Brain pericyte (primary cell): Measurements from ENCODE around the gene DAPK1.
"Not testable (repeated sequence)": the region's sequence is repeated elsewhere in the genome, so short reads cannot be mapped to it uniquely, and the experiment has no call there.

Experiments used
- DNase-seq: peaks from one replicate; pipeline ENCODE4 v3.0.0-alpha.2; 2012; ENCODE audit warnings: low read depth, low spot score

Gene DAPK1

DNA sequence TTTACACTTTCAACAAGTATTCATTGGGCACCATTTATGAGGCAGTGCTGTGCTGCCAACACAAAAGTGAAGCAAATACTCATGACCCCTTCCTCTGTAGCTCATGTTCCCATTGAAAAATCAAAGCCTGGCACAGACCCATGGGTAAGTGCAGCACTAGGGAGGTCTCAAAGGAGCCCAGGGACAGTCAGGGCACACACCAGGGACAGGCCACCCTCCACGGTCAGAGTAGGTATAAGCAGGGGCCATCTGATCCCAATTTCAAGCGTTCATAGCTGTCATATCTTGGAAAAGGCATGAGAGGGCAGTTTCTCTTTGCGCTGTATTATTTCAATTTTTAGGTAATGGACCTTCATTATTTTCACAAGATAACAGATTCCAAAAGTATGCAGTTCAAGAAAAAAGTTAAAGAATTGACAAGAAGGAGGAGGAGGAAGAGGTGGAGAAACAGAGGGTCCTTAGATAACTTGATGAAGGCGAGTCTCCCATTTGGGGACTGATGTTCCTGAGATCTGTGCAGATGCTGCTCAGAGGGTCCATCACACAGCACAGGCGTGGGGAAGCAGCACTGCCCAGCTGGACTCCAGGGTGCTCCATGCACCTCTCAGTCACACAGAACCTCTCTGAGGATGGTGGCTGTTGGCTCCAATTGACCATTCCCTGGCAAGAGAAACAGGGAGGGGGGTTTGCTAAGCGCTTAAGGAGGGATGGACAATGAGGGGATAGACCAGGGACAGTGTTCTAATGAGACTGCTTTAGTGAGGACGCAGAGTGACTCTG lies 235.8 kb downstream of the DAPK1 start:
- DNase-seq: no peak

DNA sequence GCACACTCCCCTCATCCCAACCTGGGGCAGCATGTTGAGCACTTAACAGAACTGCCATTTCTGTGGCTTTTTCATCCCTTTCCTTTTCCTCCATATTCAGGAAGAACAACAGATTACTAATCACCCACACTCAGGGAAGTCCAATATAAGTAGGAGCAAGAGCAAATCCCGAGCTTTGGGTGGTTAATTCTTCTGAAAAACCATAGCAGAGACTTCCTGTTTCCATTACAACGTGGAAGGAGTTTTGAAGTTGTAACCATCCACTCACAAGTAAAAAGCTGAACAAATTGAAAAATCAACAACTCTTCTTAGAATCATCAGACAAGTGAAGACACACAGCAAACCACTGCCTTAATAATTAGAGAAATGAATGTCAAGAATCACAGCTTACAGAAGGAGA lies 236.4 kb downstream of the DAPK1 start:
- DNase-seq: no peak

DNA sequence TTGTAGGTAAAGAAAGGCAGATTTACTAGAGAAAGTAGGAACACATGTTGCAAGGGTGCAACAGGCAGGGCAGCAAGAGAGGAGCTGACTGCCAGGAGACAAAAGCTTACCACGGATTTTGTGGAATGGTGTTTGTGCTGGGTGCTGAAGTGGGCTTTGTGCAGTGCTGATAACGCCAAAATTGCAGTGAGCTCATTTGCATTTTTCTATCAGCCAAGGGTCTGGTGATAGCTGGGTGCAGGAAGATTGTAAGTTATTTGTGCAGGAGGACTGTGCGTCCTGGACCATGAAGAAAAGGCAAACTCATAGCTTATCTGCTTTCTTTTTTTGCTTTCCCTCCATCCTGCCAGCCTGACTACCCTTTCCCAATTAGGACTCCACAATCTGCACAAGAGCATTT lies 241.9 kb downstream of the DAPK1 start:
- DNase-seq: no peak

DNA sequence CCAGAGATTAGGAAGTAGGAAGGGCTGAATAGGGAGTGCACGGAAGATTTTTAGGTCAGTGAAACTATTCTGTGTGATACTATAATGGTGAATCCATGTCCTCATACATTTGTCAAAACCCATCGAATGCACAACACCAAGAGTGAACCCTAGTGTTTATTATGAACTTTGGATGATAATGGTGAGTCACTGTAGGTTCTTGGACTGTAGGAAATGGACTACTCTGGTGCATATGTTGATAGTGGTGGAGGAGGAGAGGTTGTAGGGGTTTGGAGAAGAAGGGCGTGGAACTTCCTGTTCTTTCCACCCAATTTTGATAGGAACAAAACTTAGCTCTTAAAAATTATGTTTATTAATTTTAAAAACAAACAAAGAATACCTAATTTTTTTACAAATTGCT lies 242.5 kb downstream of the DAPK1 start:
- no peak for DNase-seq

DNA sequence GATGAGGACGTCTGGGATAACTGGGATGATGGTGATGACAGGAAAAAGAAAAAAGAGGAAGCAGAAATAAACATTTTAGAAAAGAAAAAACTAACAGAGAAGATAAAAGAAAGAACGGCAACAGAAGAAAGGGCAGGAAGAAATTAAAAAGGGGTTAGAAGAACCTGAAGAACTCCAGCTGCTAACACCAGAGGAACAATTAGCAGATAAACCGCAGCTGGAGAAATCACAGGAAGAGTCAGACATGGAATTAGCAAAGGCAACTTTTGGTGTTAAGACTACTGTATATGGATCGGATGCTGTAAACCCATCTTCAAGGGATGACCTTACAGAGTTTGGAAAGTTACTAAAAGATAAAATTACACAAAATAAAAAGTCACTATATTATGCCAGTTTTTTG lies 243.7 kb downstream of the DAPK1 start:
- DNase-seq: no peak

DNA sequence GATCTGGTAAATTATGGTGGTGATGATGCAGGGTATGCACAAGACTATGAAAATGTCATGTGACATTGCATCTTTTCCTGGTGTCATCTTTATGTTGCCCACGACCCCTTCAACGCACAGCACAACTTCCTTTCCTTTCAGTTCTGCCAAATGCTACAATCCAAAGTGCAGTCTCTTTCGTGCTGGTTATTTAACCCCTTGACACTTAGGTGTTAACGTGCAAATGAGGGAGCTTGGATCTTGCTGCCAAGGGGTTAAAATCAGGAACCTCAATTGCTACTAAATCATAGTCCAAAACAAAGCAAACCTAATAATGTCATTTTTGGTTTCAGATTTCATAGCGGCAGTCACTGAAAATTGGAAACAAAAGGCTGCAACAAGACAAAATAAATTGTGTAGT lies 244.2 kb downstream of the DAPK1 start:
- no peak for DNase-seq

DNA sequence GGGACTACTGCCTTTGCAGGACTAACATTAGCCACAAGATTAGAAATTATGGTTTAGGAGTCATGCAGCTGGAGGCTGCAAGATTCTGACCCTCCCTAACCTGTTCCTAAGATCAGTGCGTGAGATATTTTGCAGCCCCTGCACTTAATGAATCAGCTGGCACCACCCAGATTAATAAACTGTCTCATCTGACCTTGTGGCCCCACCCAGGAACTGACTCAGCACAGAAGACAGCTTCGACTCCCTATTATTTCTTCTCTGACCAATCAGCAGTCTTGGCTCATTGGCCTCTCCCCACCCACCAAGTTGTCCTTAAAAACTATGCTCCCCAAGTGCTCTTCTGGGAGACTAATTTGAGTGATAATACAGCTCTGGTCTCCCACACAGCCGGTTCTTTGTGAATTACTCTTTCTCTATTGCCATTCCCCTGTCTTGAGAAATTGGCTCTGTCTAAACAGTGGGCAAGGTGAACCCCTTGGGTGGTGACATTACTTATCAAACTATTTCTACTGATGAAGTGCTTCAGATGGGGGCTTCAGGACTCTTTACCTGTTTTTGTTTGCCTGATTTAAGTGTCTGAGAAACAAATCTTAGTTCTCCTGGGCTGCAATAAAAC lies 245.3 kb downstream of the DAPK1 start:
- no peak for DNase-seq

DNA sequence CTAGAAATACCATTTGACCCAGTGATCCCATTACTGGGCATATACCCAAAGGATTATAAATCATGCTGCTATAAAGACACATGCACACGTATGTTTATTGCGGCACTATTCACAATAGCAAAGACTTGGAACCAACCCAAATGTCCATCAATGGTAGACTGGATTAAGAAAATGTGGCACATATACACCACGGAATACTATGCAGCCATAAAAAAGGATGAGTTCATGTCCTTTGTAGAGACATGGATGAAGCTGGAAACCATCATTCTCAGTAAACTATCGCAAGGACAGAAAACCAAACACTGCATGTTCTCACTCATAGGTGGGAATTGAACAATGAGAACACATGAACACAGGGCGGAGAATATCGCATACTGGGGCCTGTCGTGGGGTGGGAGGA lies 246.6 kb downstream of the DAPK1 start:
- DNase-seq: not testable (repeated sequence)

DNA sequence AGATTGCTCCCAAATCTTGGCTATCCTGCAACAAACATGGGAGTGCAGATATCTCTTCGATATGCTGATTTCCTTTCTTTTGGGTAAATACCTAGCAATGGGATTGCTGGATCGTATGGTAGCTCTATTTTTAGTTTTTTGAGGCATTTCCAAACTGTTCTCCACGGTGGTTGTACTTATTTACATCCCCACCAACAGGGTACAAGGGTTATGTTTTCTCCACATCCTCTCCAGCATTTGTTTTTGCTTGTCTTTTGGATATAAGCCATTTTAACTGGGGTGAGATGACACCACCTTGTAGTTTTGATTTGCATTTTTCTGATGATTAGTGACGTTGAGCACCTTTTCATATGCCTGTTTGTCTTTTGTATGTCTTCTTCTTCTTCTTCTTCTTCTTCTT lies 248.5 kb downstream of the DAPK1 start:
- DNase-seq: no peak

DNA sequence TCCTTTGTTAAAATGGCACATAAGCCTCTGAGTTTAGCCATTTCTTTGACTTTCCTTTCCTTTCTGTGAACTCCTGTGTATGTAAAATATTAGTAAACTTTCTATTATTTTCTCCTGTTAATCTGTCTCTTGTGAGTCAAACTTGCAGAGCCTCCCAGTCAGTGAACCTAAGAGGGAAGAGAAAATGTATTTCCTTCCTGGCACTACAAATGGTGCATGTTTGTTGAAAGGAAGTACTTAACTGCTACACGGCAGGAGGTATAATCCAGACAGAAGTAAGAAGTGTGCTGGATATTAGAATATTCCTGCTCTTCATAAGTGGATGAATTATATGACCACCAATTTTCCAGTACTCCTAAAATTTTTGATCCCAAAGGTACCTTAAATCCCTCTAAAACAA lies 251.2 kb downstream of the DAPK1 start:
- no peak for DNase-seq

DNA sequence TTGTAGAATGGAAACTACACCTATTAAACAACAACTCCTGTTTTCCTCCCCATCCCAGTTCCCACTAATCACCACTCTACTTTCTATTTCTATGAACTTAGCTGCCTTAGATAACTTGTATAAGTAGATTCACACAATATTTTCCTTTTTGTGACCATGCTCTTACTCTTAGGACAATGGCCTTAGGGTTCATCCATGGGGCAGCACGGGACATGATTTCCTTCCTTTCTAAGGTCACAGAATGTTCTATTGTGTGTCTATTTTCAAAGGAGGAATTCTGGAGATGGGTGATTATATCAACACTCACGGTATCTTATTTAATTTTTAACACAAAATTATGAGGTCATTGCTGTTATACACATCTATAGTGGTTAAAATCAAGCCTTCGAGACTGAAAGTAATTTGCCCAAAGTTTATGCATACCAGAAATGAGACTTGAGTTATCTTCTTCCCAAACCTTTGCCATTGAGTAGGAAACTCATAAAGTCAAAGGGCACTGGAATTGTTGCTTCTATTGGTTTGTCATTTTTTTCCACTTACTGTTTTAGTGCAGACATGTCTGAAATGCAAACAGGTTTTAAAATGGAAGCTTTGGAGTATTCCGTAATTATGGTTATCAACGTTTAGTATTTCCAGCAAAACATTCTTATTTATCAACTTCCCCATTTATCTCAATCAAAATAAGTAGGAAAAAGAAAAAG lies 251.8 kb downstream of the DAPK1 start:
- DNase-seq: no peak

DNA sequence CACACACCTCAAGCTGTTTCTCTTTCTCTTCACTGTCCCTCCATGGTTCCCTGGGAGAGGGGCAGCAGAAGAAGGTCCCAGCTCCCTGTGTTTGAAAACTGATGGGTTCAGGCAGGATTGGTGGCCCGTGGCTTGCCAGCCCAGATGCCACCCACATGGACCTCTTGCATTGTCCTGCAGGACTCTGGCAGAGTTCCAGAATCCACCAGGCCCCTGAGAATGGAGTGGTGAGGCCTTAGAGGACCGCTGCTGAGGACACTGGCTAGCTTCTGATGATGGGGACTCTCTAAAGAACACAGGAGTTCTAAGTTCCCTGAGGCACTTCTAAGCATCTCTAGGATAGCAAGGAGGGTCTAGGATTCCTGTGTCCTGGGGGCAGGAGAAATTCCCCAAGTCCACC lies 253.1 kb downstream of the DAPK1 start:
- no peak for DNase-seq

DNA sequence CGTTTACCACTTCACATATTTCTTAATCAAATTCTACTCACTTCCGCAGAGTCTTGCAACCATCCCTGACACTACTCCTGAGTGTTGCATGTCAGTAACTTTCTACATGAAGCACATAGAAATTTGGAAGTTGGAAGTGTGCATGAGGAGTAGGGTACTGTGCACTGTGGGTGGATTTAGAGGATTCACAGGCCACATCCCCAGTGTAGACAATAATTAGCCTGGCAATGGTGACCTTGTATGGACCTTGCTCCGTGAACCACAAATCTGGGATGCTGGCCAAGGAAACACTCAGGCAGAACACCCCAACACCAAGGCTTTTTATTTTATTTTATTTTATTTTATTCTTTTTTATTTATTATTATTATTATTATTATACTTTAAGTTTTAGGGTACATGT lies 253.8 kb downstream of the DAPK1 start:
- DNase-seq: no peak

DNA sequence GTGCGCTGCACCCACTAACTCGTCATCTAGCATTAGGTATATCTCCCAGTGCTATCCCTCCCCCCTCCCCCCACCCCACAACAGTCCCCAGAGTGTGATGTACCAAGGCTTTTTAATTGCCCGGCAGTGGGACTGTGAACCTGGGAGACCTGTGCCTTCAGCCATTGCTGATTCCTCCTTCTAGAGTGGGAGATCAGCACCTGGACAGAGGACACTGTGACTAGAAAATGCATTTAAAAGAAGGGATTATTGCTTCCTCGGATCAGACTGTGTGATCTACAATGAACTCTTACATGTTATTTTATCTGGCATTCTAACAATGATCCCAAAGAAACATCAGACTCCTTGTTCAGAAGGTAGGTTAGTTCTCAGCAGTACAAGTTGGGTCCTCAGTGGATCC lies 254.2 kb downstream of the DAPK1 start:
- no peak for DNase-seq

DNA sequence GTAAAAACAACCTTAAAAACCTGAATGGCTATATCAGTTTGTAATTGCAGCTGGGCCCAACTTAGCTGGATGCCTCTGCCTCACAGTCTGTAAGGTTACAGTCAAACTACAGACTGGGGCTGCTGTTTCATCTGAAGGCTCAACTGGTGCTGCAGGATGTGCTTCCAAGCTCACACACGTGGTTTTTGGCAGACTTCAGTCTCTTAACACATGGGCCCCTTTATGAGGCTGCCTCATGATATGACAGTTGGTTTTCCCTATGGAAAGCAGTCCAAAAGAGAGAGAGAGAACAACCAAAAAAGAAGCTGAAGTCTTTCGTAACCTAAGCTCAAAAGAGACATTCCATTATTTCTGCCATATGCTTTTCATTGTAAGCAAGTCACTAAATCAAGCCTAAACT lies 255.6 kb downstream of the DAPK1 start:
- DNase-seq: no peak
